ENCODE data around the gene EXOC3L4.

The EXOC3L4 gene

DNA sequence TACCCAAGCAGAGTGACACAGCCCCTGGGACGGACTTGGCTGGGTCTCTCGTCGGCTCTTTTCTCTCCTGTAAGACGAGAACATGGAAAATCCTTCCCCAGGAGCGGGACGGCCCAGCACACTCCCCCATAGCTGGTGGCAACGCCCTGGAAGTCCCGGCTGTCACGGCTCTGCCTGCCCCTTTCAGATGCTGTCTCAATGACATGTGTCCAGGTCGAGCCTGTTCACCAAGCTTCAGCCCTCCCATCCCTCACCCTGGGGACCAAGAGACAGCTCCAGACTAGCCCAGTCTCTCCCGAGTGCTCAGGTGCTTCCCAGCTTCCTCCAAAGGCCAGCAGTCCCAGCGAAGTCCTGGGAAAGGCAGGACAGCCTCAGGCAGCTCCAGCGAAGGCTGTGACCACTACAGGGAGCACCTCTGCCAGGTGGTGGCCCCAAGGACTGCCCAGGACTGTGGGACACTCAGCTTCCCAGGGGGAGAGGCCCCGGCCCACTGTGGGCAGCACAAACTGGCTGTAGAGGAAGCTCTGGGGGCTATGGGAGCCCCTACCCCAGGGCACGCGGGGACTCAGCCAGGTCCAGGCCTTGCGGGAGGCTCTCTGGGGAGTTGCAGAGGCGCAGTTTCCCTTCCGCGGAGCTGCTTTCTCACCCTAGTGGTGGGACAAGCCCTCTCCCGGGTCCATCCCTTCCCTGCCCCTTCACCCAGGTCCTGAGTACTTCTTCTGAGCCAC is 62.3 kb downstream of the EXOC3L4 start:
- no peak for DNase-seq

DNA sequence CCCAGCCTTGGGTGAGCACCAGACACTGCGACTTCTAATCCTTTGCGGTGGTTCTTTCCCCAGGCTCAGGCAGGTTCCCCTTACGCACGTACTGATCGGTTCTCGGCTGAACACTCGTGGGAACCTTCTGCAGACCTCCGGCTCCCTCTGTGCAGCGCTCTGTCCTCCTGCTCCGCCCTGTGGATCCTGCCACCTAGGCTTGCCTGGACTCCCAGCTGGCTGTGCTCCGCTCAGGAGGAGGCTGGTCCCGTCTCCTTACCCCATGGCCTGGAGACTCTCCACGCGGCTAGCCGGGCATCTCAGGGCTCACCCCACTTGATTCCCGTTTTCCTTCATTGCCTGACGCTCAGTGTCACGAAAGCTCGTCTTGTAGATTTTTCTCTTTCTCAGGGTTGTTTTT is 63.4 kb downstream of the EXOC3L4 start:
- no peak for DNase-seq

DNA sequence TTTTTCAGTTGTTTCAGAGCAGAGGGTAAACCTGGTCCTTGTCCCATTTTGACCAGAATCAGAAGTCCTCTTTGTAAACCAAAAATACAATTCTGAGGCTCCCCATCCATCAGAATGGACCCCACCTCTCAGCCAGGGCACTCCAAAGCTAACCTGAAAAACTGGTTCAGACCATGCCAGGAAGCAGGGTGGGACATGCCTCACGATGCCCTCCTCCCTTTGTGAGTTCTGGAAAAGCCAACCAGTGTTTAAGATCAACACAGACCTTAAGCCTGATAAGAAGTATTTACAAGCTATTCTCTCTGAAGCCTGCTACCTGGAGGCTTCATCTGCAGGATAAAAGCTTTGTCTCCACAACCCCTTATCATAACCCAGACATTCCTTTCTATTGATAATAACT is 64.2 kb downstream of the EXOC3L4 start:
- no peak for DNase-seq
